CD4-positive, CD25-positive, alpha-beta regulatory T cell (primary cell): ENCODE results near the gene COPS2. TPM values are rescaled to one million over a fixed set of nuclear protein-coding genes. Genes with fewer than 3 reads are reported as not detected.
"Not testable (repeated sequence)": the region's sequence is repeated elsewhere in the genome, so short reads cannot be mapped to it uniquely, and the experiment has no call there.

ENCODE experiments used
- ATAC-seq, 2 donors: fragments of 150-1000 bp; cut with Tn5 transposase; one replicate each; pipeline ENCODE4 v1.10.0; 2021; ENCODE audit warnings: low read depth in 2 of 2, moderate number of reproducible peaks in 2 of 2, moderate library complexity in 1 of 2
- DNase-seq, 3 donors: peaks; one replicate each; pipeline versions ENCODE4 v3.0.0 to v3.0.0-alpha.2; 2012 to 2022; ENCODE audit warnings: mixed read lengths in 1 of 3
- H3K27ac ChIP-seq: one replicate; pipeline ENCODE4 v1.7.0; 2013; ENCODE audit warnings: mild to moderate bottlenecking, low read length; ENCODE audit not compliant: insufficient read depth, poor library complexity, severe bottlenecking
- H3K27me3 ChIP-seq: one replicate; pipeline ENCODE4 v1.7.0; 2013; ENCODE audit warnings: low read length; ENCODE audit not compliant: control insufficient read depth, insufficient read depth
- H3K36me3 ChIP-seq: one replicate; pipeline ENCODE4 v1.7.0; 2013; ENCODE audit warnings: mild to moderate bottlenecking, low read length, moderate library complexity; ENCODE audit not compliant: control insufficient read depth, insufficient read depth
- H3K4me1 ChIP-seq: 2 replicates; pipeline ENCODE4 v1.7.0; 2013; ENCODE audit warnings: mild to moderate bottlenecking, low read length; ENCODE audit not compliant: insufficient read depth, control insufficient read depth, poor library complexity, severe bottlenecking
- H3K4me3 ChIP-seq: one replicate; pipeline ENCODE4 v1.7.0; 2013; ENCODE audit warnings: low read depth, mild to moderate bottlenecking, low read length, moderate library complexity
- H3K9me3 ChIP-seq, 2 experiments: 1 replicate in 1 of 2; 2 replicates in 1 of 2; pipeline ENCODE4 v1.7.0; 2013; ENCODE audit warnings: low read length in 2 of 2, mild to moderate bottlenecking in 1 of 2, moderate library complexity in 1 of 2; ENCODE audit not compliant: control insufficient read depth in 2 of 2
- H3K27ac Mint-ChIP-seq, 3 donors: one replicate each; pipeline ENCODE4 v1.8.0; 2020 to 2022; ENCODE audit warnings: mild to moderate bottlenecking in 3 of 3, mixed read lengths in 3 of 3, moderate library complexity in 2 of 3
- H3K27me3 Mint-ChIP-seq: one replicate; pipeline ENCODE4 v1.8.0; 2022; ENCODE audit warnings: mild to moderate bottlenecking, mixed read lengths
- H3K36me3 Mint-ChIP-seq: one replicate; pipeline ENCODE4 v1.8.0; 2020; ENCODE audit warnings: mixed read lengths
- H3K4me1 Mint-ChIP-seq, 4 donors: one replicate each; pipeline ENCODE4 v1.8.0; 2020 to 2022; ENCODE audit warnings: mixed read lengths in 4 of 4, mild to moderate bottlenecking in 1 of 4
- H3K4me3 Mint-ChIP-seq, 4 donors: one replicate each; pipeline ENCODE4 v1.8.0; 2020 to 2022; ENCODE audit warnings: mild to moderate bottlenecking in 4 of 4, mixed read lengths in 4 of 4, moderate library complexity in 3 of 4
- H3K9me3 Mint-ChIP-seq, 7 donors: one replicate each; pipeline ENCODE4 v1.8.0; 2020 to 2022; ENCODE audit warnings: mixed read lengths in 7 of 7, mild to moderate bottlenecking in 3 of 7, moderate library complexity in 2 of 7
- polyA plus RNA-seq, 4 donors: library from polyadenylated mRNA; unstranded; fragments of 300-500 nt; fragmentation: Illumina TruSeq; gene quantifications; one replicate each; pipeline ENCODE4 v1.2.3, GENCODE V29; 2021
- total RNA-seq: library from RNA; stranded (reverse); gene quantifications from one replicate; pipeline ENCODE4 v1.2.3, GENCODE V29; 2022

The COPS2 gene
- total and polyA plus RNA-seq, 5 donors from 2014 or later, result 38.1 to 102 (median 41.8) TPM

GRCh38 chr15:49175582-49176397 is 20.4 kb upstream of the COPS2 start:
- peaks cover 32 to 41% (median 34%) of the 10 kb centered on the region in 4 donors for H3K4me1 Mint-ChIP-seq
- H3K9me3 ChIP-seq, result not testable (repeated sequence)

GRCh38 chr15:49174902-49175301 is 19.5 kb upstream of the COPS2 start:
- H3K27ac Mint-ChIP-seq, result peak overlapping the region in 2 of 3 donors; percentile 66 to 72
- DNase-seq (no peak), ATAC-seq (no peak)
- peaks cover 31 to 50% (median 37%) of the 10 kb centered on the region in 4 donors for H3K4me1 Mint-ChIP-seq
- no peaks in the 10 kb centered on the region for H3K27me3 ChIP-seq
- H3K9me3 Mint-ChIP-seq, result no peaks in the 10 kb centered on the region
- peaks cover 3% of the 10 kb centered on the region for H3K36me3 Mint-ChIP-seq
- H3K4me3 ChIP-seq, result no peak overlapping the region
- H3K36me3 ChIP-seq, result no peaks in the 10 kb centered on the region
- peaks cover 21% of the 10 kb centered on the region for H3K4me1 ChIP-seq
- H3K27ac ChIP-seq, result no peak overlapping the region
- H3K9me3 ChIP-seq, result no peaks in the 10 kb centered on the region
- H3K4me3 Mint-ChIP-seq, result peak overlapping the region in 1 of 4 donors; percentile 44
- no peaks in the 10 kb centered on the region for H3K27me3 Mint-ChIP-seq

More at GRCh38 chr15:49175582-49176397, 20.4 kb upstream of the COPS2 start:
- H3K36me3 ChIP-seq, H3K27ac ChIP-seq, H3K9me3 Mint-ChIP-seq, H3K4me3 Mint-ChIP-seq, H3K27me3 ChIP-seq, DNase-seq, H3K27ac Mint-ChIP-seq, H3K36me3 Mint-ChIP-seq, ATAC-seq, H3K4me3 ChIP-seq, H3K27me3 Mint-ChIP-seq: not testable (repeated sequence)
- peaks cover 17% of the 10 kb centered on the region for H3K4me1 ChIP-seq

GRCh38 chr15:49171790-49172189 is 16.4 kb upstream of the COPS2 start:
- Mint-ChIP-seq H3K27ac (peak overlapping the region in 2 of 3 donors; percentile 9 to 97), H3K4me1 (peaks cover 27 to 57% (median 44%) of the 10 kb centered on the region in 4 donors), H3K27me3 (no peaks in the 10 kb centered on the region), H3K9me3 (no peaks in the 10 kb centered on the region), H3K36me3 (peaks cover 3% of the 10 kb centered on the region), H3K4me3 (peak overlapping the region; percentile 96 to 98 (median 97))
- no peaks in the 10 kb centered on the region for H3K9me3 ChIP-seq
- H3K27ac ChIP-seq, result no peak overlapping the region
- H3K4me1 ChIP-seq, result peaks cover 25% of the 10 kb centered on the region
- peak overlapping the region; percentile 62 for H3K4me3 ChIP-seq
- H3K27me3 ChIP-seq, result no peaks in the 10 kb centered on the region
- ATAC-seq (no peak), DNase-seq (no peak)
- H3K36me3 ChIP-seq, result no peaks in the 10 kb centered on the region

- DNase-seq, result peak; percentile 78 to 90 (median 78)
Measured at GRCh38 chr15:49169880-49170597, 14.6 kb upstream of the COPS2 start, which contains the start of gene GALK2. TSS of gene GALK2 (plus strand) at chr15:49170247. CDS start at chr15:49170323, 76 bp downstream.

GRCh38 chr15:49168016-49168415 is 12.6 kb upstream of the COPS2 start:
- Mint-ChIP-seq H3K36me3 (no peaks in the 10 kb centered on the region), H3K27ac (no peak overlapping the region), H3K4me3 (peak overlapping the region in 1 of 4 donors; percentile 25), H3K4me1 (peaks cover 14 to 36% (median 30%) of the 10 kb centered on the region in 4 donors), H3K27me3 (no peaks in the 10 kb centered on the region), H3K9me3 (no peaks in the 10 kb centered on the region)
- no peak for DNase-seq
- no peaks in the 10 kb centered on the region for H3K27me3 ChIP-seq
- H3K9me3 ChIP-seq, result no peaks in the 10 kb centered on the region
- no peak overlapping the region for H3K27ac ChIP-seq
- no peaks in the 10 kb centered on the region for H3K36me3 ChIP-seq
- ATAC-seq, result no peak
- peaks cover 25% of the 10 kb centered on the region for H3K4me1 ChIP-seq
- no peak overlapping the region for H3K4me3 ChIP-seq

More at GRCh38 chr15:49169880-49170597, 14.6 kb upstream of the COPS2 start, which contains the start of gene GALK2:
- Histone ChIP-seq H3K9me3 (no peaks in the 10 kb centered on the region), H3K27ac (peak within 1 kb of the TSS; percentile 90), H3K4me3 (peak within 1 kb of the TSS; percentile 97), H3K36me3 (no peaks in the 10 kb centered on the region), H3K4me1 (peaks cover 25% of the 10 kb centered on the region), H3K27me3 (no peaks in the 10 kb centered on the region)
- H3K9me3 Mint-ChIP-seq, result no peaks in the 10 kb centered on the region
- peak; percentile 93 for ATAC-seq
- no peaks in the 10 kb centered on the region for H3K27me3 Mint-ChIP-seq
- H3K27ac Mint-ChIP-seq, result peak within 1 kb of the TSS; percentile 97 to 99 (median 98)
- H3K4me1 Mint-ChIP-seq, result peaks cover 20 to 47% (median 36%) of the 10 kb centered on the region in 4 donors
- H3K4me3 Mint-ChIP-seq, result peak within 1 kb of the TSS; percentile 96 to 98 (median 97)
- H3K36me3 Mint-ChIP-seq, result peaks cover 3% of the 10 kb centered on the region

- no peak overlapping the region for H3K27ac Mint-ChIP-seq
- no peak overlapping the region for H3K4me3 Mint-ChIP-seq
Measured at GRCh38 chr15:49164865-49165264, 9.5 kb upstream of the COPS2 start.

GRCh38 chr15:49163678-49164077 is 8.3 kb upstream of the COPS2 start:
- Histone ChIP-seq H3K27ac (no peak overlapping the region), H3K27me3 (no peaks in the 10 kb centered on the region), H3K9me3 (no peaks in the 10 kb centered on the region), H3K4me3 (no peak overlapping the region), H3K36me3 (peaks cover 2% of the 10 kb centered on the region), H3K4me1 (no peaks in the 10 kb centered on the region)
- Mint-ChIP-seq H3K4me1 (peaks cover 0 to 5% (median 4%) of the 10 kb centered on the region in 4 donors), H3K9me3 (no peaks in the 10 kb centered on the region), H3K27me3 (no peaks in the 10 kb centered on the region), H3K36me3 (peaks cover 8% of the 10 kb centered on the region), H3K27ac (no peak overlapping the region), H3K4me3 (no peak overlapping the region)
- DNase-seq (no peak), ATAC-seq (no peak)

More at GRCh38 chr15:49164865-49165264, 9.5 kb upstream of the COPS2 start:
- H3K4me1 Mint-ChIP-seq, result peaks cover 5 to 12% (median 8%) of the 10 kb centered on the region in 4 donors
- Histone ChIP-seq H3K4me1 (peaks cover 4% of the 10 kb centered on the region), H3K27me3 (no peaks in the 10 kb centered on the region), H3K27ac (no peak overlapping the region), H3K4me3 (no peak overlapping the region), H3K9me3 (no peaks in the 10 kb centered on the region), H3K36me3 (peaks cover 2% of the 10 kb centered on the region)
- H3K9me3 Mint-ChIP-seq, result no peaks in the 10 kb centered on the region
- no peaks in the 10 kb centered on the region for H3K27me3 Mint-ChIP-seq
- H3K36me3 Mint-ChIP-seq, result peaks cover 8% of the 10 kb centered on the region
- ATAC-seq (no peak), DNase-seq (no peak)
